ENCODE measurements around the gene KAT5.

DNA sequence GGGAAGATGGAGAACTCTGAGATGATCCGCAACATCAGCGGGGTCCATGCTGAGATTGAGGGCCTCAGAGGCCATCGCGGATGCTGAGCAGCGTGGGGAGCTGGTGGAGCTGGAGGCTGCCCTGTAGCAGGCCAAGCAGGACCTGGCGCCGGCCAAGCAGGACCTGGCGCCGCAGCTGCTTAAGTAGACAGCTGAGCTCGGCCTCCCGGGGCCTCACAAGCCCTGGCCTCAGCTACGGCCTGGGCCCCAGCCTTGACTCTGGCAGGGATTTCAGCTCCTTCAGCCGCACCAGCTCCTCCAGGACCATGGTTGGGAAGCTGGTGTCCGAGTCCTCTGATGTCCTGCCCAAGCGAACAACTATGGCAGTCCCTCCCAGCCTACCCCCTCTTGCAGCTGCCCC, 15.8 kb downstream of the KAT5 start:
- TF ChIP-seq MXI1 (IDR thresholded peaks at IDR 0.05; ENCODE audit: borderline replicate concordance, low read depth, low read length) (no peak), SMC3 (IDR thresholded peaks at IDR 0.05; ENCODE audit: low read depth, low read length) (no peak), POLR2A (IDR thresholded peaks at IDR 0.05; ENCODE audit: low read depth, low read length) (no peak)
- TF ChIP-seq, protein P1, sequence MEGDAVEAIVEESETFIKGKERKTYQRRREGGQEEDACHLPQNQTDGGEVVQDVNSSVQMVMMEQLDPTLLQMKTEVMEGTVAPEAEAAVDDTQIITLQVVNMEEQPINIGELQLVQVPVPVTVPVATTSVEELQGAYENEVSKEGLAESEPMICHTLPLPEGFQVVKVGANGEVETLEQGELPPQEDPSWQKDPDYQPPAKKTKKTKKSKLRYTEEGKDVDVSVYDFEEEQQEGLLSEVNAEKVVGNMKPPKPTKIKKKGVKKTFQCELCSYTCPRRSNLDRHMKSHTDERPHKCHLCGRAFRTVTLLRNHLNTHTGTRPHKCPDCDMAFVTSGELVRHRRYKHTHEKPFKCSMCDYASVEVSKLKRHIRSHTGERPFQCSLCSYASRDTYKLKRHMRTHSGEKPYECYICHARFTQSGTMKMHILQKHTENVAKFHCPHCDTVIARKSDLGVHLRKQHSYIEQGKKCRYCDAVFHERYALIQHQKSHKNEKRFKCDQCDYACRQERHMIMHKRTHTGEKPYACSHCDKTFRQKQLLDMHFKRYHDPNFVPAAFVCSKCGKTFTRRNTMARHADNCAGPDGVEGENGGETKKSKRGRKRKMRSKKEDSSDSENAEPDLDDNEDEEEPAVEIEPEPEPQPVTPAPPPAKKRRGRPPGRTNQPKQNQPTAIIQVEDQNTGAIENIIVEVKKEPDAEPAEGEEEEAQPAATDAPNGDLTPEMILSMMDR (conservative IDR thresholded peaks at IDR 0.05; ENCODE audit: low read depth, low read length), result no peak
- TF ChIP-seq, protein P2, sequence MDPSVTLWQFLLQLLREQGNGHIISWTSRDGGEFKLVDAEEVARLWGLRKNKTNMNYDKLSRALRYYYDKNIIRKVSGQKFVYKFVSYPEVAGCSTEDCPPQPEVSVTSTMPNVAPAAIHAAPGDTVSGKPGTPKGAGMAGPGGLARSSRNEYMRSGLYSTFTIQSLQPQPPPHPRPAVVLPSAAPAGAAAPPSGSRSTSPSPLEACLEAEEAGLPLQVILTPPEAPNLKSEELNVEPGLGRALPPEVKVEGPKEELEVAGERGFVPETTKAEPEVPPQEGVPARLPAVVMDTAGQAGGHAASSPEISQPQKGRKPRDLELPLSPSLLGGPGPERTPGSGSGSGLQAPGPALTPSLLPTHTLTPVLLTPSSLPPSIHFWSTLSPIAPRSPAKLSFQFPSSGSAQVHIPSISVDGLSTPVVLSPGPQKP (IDR thresholded peaks at IDR 0.05; ENCODE audit: borderline replicate concordance, low read depth, low read length), result no peak
